ENCODE measurements around the gene HNRNPF.
"Not testable (repeated sequence)": the region's sequence is repeated elsewhere in the genome, so short reads cannot be mapped to it uniquely, and the experiment has no call there.

Gene HNRNPF, protein sequence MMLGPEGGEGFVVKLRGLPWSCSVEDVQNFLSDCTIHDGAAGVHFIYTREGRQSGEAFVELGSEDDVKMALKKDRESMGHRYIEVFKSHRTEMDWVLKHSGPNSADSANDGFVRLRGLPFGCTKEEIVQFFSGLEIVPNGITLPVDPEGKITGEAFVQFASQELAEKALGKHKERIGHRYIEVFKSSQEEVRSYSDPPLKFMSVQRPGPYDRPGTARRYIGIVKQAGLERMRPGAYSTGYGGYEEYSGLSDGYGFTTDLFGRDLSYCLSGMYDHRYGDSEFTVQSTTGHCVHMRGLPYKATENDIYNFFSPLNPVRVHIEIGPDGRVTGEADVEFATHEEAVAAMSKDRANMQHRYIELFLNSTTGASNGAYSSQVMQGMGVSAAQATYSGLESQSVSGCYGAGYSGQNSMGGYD

DNA sequence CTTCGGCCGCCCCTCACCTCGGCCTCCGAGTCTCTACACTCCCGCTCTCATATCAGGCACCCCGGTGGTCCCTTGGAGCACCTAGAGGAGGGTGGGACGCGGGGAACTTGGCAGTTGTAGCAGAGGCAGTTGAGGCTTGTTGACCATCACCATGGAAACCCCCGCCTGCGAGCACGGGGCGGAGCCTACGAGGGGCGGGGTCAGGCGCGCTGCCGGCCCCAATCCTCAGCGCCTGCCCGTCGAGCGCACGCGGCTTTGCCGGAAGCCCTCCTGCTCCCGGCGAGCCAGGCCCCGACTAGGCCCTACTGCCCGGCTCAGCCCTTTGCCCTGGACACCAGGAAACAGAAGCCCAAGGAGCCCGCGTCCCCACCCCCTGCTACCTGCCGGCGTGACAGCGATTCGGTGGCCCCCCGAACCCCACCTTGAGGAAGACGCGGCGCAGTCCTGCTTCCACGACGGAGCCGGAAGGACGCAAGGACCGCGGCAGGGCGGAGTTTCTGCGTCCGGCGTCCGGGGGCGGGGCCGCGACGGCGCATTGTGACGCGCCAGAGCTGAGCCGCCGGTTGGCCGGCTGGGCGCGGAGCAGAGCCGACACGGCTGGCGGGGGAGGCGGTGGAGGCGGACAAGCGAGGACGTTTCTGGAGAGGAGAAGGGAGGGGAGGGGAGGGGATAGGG, at the start of gene HNRNPF:
Gene HNRNPF (minus strand): TSS at position 477 of the 675 bp plus-strand sequence. CDS start 21,302 bp downstream, outside the sequence.
- DNase-seq = peak; percentile 85 to 89

DNA sequence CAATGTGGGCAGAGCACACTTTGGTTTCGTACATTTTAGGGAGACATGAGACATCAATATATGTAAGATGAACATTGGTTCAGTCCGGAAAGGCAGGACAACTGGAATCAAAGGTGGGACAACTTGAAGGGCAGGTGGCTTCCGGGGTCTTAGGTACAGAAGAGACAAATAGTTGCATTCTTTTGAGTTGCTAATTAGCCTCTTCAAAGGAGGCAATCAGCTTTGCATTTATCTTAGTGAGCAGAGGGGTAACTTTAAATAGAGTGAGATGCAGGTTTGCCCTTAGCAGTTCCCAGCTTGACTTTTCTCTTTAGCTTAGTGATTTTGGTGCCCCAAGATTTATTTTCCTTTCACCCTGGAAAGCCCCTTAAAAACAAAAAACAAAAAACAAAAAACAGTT, 49.2 kb upstream of the HNRNPF start:
- DNase-seq = no peak

DNA sequence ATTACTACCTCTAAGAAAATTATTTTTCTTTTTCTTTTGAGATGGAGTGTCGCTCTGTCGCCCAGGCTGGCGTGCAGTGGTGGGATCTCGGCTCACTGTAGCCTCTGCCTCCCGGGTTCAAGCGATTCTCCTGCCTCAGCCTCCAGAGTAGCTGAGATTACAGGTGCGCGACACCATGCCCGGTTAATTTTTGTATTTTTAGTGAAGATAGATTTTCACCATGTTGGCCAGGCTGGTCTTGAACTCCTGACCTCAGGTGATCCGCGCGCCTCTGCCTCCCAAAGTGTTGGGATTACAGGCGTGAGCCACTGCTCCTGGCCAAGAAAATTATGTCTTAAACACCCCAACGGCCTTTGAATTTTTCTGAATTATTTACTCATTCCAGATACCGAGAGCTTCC, 47.6 kb upstream of the HNRNPF start:
- DNase-seq = not testable (repeated sequence)

DNA sequence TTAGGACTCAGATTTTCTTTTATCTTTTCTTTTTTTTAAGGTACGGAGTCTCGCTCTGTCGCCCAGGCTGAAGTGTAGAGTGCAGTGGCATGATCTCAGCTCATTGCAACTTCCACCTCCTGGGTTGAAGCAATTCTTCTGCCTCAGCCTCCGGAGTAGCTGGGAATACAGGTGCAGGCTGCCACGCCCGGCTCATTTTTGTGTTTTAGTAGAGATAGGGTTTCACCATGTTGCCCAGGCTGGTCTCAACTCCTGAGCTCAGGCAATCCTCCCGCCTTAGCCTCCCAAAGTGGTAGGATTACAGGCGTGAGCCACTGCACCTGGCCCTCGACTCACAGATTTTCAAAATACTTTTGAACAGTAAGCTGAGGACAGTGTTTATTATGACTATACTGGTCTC, 45.0 kb upstream of the HNRNPF start:
- not testable (repeated sequence) for DNase-seq

DNA sequence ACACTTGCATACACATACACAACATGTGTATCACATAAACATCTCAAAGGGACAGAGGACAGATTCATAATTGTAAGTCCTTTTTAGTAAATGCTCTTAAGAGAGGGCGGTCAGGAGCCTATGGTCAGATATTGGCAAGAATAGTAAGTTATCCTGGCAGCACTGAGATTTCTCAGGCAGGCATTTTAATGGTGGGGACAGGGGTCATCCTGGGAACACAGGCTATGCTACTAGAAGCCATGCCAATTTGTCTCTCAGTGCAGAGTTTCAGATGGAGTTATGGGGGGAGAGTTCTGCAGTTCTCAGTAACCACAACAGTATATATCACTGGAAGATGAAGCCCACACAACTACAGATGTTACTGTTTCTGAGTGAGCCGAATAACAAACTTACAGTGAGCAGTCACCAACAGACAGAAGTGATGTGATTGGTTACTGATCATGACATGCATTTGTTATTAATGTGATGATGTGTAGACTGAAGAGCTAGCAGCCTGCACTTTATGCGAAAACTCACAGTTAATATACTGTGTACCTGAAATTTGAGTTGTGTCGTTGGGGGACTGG, 44.4 kb upstream of the HNRNPF start:
- DNase-seq = no peak

DNA sequence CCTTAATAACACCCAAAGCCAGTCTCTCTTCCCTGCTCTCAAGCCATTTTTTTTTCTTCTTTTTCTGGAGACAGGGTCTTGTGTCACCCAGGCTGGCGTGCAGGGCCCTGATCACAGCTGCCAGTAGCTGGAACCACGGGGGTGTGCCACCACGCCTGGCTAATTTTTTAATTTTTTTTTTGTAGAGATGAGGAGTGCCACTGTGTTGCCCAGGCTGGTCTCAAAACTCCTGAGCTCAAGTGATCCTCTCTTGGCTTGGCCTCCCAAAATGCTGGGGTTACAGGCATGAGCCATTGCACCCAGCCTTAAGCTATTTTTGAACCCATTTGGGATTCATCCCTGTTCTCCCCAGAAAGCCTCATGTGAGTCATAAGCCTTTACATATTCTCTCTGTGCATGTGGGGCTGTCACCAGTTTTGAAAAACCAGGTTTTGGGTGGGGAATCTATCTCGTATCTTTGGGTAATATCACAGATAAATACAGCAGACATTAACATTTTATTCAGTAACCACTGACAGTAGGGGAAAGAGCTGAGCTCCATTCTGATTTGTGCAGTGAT, 43.4 kb upstream of the HNRNPF start:
- no peak for DNase-seq

DNA sequence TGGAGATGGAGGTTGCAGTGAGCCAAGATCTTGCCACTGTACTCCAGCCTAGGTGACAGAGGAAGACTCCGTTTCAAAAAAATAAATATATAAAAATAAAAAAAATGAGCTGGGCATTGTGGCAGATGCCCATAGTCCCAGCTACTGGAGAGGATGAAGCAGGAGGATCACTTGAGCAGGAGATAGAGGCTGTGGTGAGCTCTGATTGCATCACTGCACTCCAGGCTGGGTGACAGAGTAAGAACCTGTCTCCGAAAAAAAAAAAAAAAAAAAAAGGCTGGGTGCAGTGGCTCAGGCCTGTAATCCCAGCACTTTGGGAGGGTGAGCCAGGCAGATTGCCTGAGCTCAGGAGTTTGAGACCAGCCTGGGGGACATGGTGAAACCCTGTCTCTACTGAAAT, 39.8 kb upstream of the HNRNPF start:
- DNase-seq = no peak

DNA sequence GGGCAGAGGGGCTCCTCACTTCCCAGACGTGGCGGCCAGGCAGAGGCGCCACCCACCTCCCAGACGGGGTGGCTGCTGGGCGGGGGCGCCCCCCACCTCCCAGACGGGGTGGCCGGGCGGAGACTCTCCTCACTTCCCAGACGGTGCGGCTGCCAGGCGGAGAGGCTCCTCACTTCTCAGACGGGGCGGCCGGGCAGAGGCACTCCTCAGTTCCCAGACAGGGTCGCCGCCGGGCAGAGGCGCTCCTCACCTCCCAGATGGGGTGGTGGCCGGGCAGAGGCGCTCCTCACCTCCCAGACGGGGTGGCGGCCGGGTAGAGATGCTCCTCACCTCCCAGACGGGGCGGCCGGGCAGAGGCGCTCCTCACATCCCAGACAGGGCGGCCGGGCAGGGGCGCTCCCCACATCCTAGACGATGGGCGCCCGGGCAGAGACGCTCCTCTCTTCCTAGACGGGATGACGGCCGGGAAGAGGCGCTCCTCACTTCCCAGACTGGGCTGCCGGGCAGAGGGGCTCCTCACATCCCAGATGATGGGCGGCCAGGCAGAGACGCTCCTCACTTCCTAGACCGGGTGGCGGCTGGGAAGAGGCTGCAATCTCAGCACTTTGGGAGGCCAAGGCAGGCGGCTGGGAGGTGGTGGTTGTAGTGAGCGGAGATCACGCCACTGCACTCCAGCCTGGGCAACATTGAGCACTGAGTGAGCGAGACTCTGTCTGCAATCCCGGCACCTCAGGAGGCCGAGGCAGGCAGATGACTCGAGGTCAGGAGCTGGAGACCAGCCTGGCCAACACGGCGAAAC, 37.4 kb upstream of the HNRNPF start:
- not testable (repeated sequence) for DNase-seq

DNA sequence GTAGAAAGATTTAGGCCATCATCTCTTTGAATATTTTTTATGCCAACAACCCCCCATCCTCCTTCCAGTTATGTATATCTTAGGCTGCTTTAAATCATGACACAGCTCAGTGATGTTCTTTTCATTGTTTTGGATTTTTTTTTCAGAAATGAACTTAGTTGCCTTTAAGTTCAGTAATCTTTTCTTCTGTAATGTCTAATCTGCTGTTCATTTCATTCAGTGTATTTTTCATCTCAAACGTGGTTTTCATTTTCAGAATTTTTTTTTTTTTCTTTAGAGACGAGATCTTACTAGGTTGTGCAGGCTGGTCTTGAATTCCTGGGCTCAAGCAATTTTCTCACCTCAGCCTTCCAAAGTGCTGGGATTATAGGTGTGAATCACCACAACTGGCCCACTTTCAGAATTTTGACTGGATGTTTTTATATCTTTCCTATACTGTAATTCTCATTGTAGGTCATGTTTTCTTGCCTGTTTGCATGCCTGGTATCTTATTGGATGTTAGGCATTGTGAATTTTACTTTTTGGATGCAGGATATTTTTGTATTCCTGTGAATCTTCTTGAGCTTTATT, 36.0 kb upstream of the HNRNPF start:
- no peak for DNase-seq

DNA sequence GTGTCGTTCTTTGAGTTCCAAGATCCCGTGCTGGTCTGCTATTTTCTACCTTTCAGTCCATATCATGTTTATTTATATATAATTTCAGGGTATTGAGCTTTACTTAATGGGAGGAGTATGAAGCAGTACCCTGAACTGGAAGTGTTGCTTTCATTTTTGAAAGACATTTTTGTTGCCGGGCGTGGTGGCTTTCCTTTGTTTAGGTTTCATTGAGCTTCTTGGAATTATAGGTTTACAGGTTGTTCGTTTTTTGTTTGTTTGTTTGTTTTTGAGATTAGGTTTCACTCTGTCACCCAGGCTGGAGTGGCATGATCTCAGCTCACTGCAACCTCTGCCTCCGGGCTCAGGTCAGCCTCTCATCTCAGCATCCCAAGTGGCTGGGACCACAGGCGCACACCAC, 35.3 kb upstream of the HNRNPF start:
- DNase-seq = no peak

DNA sequence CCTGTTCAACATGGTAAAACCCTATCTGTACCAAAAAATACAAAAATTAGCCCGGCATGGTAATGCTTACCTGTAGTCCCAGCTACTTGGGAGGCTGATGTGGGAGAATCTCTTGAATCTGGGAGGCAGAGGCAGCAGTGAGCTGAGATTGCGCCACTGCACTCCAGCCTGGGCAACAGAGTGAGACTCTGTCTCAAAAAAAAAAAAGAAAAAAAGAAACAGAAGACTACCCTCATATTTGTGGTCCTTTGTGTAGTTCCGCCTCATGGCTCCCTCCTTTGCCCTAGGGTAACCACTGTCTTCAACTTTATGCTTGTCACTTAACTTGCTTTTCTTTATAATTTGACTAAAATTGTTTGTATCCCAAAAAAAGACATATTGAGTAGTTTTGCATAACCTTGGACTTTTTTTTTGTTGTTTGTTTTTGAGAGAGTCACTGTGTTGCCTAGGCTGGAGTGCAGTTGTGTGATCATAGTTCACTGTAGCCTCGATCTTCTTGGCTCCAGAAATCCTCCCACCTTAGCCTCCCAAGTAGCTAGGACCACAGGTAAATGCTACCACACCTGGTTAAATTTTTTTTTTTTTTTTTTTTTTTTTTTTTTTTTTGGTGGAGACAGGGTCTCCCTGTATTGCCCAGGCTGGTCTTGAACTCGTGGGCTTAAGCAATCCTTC, 31.6 kb upstream of the HNRNPF start:
- no peak for DNase-seq

DNA sequence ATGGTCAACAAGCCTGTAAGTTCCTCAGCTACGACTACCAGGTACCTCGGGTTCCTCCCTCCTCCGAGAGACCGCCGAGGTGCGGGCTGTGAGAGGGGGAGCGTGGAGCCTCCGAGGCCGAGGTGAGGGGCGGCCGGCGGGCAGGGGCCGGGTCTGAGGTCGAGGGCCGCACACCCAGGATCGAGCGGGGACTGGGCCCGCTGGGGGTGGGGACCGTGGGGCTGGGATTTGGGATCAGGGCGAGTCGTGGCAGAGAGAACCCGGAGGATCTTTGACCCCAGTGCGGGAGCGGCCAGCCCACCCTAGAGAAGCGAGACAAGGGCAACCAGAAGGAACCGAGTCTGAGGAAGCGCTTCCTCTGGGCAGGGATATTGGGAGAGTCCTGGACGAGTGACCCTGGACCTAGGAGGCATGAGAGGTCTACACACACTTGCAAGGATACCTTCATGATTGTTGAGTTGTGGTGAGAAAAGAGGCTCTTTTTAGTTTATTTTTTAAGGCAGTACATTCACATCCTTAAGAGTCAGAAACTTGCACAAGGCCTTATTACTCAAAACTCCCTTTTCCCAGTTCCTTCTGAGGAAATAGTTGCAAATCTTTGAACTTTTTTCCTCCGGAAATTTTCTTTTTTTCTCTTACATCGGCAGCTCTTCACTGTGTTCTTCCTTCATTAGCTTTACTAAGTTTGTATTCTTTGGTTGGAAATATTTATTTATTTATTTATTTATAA, 28.3 kb upstream of the HNRNPF start:
- no peak for DNase-seq

DNA sequence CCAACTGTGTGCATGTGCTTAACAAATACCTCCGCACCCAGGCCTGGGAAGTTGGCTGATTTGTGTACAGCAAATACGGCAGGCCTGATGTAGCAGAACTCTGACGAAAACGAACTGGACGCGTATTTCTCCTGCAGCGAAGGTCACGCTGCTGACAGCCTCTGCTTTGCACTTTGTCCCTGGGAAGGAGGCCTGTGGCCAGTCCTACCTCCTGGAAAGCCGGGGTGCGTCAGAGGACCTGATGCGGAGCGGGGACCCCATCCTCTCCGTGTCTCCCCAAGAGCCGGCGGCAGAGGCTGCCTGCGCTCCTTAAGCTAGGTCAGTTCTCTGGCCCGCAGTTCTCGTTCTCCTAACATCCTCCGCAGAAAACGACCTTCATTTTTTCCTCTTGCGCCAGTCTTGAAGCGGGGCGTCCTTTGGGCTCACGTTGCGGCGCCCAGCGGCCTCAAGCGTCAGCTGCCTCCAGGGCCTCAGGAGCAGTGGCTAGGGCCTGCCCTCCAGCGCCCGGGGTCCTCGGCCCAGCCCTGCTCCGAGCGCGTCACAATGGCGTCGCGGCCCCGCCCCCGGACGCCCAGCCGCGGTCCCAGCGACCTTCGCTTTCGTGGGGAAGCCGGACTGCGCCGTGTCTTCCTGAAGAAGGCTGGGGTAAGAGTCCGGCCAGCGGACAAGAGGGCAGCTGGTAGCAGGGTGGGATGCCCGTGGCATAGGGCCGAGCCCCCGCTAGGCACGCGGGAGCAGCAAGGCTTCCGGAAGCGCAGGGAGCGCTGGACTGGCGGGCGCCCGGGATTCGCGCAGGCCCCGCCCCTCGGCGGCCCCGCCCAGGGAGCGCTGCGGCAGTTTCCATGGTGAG, 27.5 kb upstream of the HNRNPF start, which contains the start of gene ZNF487:
Gene ZNF487 (plus strand): TSS at position 821 of the 850 bp plus-strand sequence. CDS start 38,703 bp downstream, outside the sequence.
- peak; percentile 80 to 81 for DNase-seq

DNA sequence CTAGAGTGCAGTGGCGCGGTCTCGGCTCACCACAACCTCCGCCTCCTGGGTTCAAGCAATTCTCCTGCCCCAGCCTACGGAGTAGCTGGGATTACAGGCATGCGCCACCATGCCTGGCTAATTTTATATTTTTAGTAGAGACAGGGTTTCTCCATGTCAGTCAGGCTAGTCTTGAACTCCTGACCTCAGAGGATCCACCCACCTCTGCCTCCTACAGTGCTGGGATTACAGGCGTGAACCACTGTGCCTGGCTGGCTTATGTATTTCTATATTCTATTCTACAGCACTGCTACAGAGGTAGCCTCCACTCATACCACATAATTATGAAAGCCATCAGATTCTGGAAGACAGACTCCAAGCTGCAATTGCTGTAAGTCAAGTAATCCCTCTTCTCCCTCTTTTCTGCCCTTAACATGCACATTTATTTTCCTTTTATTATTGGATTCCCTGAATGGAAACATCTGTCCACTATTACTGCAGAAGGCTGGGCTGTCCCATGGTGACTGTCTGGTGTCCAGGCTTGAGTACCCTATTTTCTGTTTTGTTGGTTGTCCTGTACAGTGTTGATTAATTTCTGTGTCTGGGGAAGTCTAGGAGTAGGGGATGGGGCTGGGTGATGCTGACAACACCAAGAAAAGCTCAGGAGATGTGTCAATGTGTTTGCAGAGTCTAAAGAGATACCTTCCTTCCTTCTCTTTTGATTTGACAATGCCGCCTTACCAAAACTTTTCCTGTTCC, 22.1 kb upstream of the HNRNPF start:
- DNase-seq = no peak

DNA sequence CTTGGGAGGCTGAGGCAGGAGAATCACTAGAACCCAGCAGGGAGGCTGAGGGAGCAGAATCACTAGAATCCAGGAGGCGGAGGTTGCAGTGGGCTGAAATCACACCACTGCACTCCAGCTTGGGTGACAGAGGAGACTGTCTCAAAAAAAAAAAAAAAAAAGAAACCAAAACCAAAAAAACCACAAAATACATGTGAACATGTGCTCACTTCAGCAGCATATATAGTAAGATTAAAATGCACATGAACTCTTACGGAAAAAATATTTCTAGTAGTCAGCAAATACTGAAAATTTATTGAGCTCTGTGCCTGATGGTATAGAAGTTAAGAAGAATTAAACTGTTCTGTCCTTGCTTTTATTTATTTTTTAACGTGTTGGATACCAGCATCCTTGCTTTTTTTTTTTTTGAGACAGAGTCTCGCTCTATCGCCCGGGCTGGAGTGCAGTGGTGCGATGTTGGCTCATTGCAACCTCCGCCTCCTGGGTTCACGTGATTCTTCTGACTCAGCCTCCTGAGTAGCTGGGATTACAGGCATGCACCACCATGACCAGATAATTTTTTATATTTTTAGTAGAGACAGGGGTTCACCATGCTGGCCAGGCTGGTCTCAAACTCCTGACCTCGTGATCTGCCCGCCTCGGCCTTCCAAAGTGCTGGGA, 18.3 kb upstream of the HNRNPF start:
- no peak for DNase-seq

DNA sequence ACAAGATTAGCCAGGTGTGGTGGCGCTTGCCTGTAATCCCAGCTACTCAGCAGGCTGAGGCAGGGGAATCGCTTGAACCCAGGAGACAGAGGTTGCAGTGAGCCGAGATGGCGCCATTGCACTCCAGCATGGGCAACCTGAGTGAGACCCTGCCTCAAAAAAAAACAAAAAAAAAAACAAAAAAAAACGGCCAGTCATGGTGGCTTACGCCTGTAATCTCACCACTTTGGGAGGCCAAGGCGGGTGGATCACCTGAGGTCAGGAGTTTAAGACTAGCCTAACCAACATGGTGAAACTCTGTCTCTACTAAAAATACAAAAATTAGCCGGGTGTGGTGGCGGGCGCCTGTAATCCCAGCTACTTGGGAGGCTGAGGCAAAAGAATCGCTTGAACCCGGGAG, 17.5 kb upstream of the HNRNPF start:
- DNase-seq = not testable (repeated sequence)

DNA sequence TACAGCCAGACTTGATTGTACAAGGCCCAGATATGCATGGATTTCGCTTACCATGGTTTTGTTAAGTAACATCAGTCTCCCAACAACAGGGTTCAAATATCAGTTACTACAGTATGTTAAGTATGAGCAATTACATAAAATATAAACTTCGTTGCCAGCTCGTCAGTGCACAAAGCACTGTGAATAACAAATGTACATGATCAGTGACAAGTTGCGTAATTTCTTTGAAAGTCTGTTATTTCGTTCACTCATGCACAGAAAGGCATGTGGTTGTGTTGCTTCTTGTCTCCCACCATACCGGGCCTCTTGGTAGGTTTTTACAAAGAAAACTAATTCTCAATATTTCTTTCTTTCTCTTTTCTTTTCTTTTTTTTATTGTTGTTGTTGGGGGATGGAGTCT, 15.4 kb upstream of the HNRNPF start:
- no peak for DNase-seq

DNA sequence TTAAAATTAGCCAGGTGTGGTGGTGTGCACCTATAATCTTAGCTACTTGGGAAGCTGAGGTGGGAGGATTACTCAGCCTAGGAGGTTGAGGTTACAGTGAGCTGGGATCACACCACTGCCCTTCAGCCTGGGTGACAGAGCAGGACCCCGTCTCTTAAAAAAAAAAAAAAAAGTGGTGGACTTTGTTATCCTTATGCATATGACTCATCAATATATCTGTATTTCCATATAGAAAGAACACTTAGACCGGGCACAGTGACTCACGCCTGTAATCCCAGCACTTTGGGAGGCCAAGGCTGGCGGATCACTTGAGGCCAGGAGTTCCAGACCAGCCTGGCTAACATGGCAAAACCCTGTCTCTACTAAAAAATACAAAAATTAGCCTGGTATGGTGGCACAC, 13.0 kb upstream of the HNRNPF start:
- not testable (repeated sequence) for DNase-seq

DNA sequence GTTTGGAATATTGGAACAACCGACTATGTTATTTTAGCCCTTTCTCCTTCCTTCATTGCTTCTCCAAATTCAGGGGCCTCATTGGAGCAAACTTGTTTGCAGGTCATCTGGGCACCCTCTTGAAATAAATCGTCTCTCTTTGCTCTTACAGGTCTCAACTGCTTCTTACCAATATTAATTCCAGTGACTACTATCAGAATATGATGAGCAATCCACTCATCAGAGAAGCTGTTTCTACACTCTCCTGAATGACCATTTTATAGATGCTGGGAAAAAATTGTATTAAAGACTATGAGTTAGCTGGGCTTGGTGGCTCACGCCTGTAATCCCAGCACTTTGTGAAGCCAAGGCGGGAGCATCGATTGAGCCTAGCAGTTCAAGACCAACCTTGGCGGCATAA, 12.5 kb upstream of the HNRNPF start:
- DNase-seq = no peak

All from AML-193 (cell line).